ENCODE data around the gene XRCC6.
"Not testable (repeated sequence)": the region's sequence is repeated elsewhere in the genome, so short reads cannot be mapped to it uniquely, and the experiment has no call there.

XRCC6 gene

GRCh38 chr22:41600976-41601375 lies 20.1 kb upstream of the XRCC6 start:
- Histone ChIP-seq H3K36me3 (ENCODE audit: control insufficient read depth, low read depth, low read length) (peaks cover 20% of the 10 kb centered on the region), H3K9ac (ENCODE audit: low read length) (no peak overlapping the region)

GRCh38 chr22:41603873-41604332 lies 17.2 kb upstream of the XRCC6 start:
- H3K9ac ChIP-seq (ENCODE audit: low read length): no peak overlapping the region
- H3K36me3 ChIP-seq (ENCODE audit: control insufficient read depth, low read depth, low read length): peaks cover 24% of the 10 kb centered on the region

More at GRCh38 chr22:41600976-41601375, 20.1 kb upstream of the XRCC6 start:
- H3K4me1 ChIP-seq (ENCODE audit: control insufficient read depth, low read depth, low read length): no peaks in the 10 kb centered on the region
- H3K27me3 ChIP-seq (ENCODE audit: control insufficient read depth, insufficient read depth, low read length): no peaks in the 10 kb centered on the region
- no peak overlapping the region for H3K4me3 ChIP-seq (ENCODE audit: low read length)
- no peak overlapping the region for H3K27ac ChIP-seq (ENCODE audit: low read length)
- no peaks in the 10 kb centered on the region for H3K9me3 ChIP-seq (ENCODE audit: control insufficient read depth, low read depth, low read length)

GRCh38 chr22:41608386-41608785 lies 12.7 kb upstream of the XRCC6 start:
- Histone ChIP-seq H3K36me3 (ENCODE audit: control insufficient read depth, low read depth, low read length) (peaks cover 10% of the 10 kb centered on the region), H3K9me3 (ENCODE audit: control insufficient read depth, low read depth, low read length) (no peaks in the 10 kb centered on the region), H3K4me3 (ENCODE audit: low read length) (no peak overlapping the region), H3K9ac (ENCODE audit: low read length) (no peak overlapping the region), H3K4me1 (ENCODE audit: control insufficient read depth, low read depth, low read length) (no peaks in the 10 kb centered on the region), H3K27me3 (ENCODE audit: control insufficient read depth, insufficient read depth, low read length) (no peaks in the 10 kb centered on the region), H3K27ac (ENCODE audit: low read length) (no peak overlapping the region)

More at GRCh38 chr22:41603873-41604332, 17.2 kb upstream of the XRCC6 start:
- Histone ChIP-seq H3K27me3 (ENCODE audit: control insufficient read depth, insufficient read depth, low read length) (no peaks in the 10 kb centered on the region), H3K4me1 (ENCODE audit: control insufficient read depth, low read depth, low read length) (no peaks in the 10 kb centered on the region), H3K27ac (ENCODE audit: low read length) (no peak overlapping the region), H3K4me3 (ENCODE audit: low read length) (no peak overlapping the region), H3K9me3 (ENCODE audit: control insufficient read depth, low read depth, low read length) (no peaks in the 10 kb centered on the region)

- no peak overlapping the region for H3K9ac ChIP-seq (ENCODE audit: low read length)
- no peaks in the 10 kb centered on the region for H3K36me3 ChIP-seq (ENCODE audit: control insufficient read depth, low read depth, low read length)
- no peaks in the 10 kb centered on the region for H3K4me1 ChIP-seq (ENCODE audit: control insufficient read depth, low read depth, low read length)
- H3K27ac ChIP-seq (ENCODE audit: low read length): no peak overlapping the region
- H3K4me3 ChIP-seq (ENCODE audit: low read length): no peak overlapping the region
- no peaks in the 10 kb centered on the region for H3K27me3 ChIP-seq (ENCODE audit: control insufficient read depth, insufficient read depth, low read length)
- no peaks in the 10 kb centered on the region for H3K9me3 ChIP-seq (ENCODE audit: control insufficient read depth, low read depth, low read length)
Observed at GRCh38 chr22:41612603-41613306, 8.3 kb upstream of the XRCC6 start.

- Histone ChIP-seq H3K27ac (ENCODE audit: low read length) (no peak overlapping the region), H3K9ac (ENCODE audit: low read length) (no peak overlapping the region), H3K36me3 (ENCODE audit: control insufficient read depth, low read depth, low read length) (no peaks in the 10 kb centered on the region), H3K4me3 (ENCODE audit: low read length) (no peak overlapping the region), H3K27me3 (ENCODE audit: control insufficient read depth, insufficient read depth, low read length) (no peaks in the 10 kb centered on the region), H3K4me1 (ENCODE audit: control insufficient read depth, low read depth, low read length) (no peaks in the 10 kb centered on the region), H3K9me3 (ENCODE audit: control insufficient read depth, low read depth, low read length) (no peaks in the 10 kb centered on the region)
Observed at GRCh38 chr22:41613456-41613855, 7.6 kb upstream of the XRCC6 start.

GRCh38 chr22:41619979-41620588 lies 1.0 kb upstream of the XRCC6 start:
- peaks cover 9% of the 10 kb centered on the region for H3K4me1 ChIP-seq (ENCODE audit: control insufficient read depth, low read depth, low read length)
- no peaks in the 10 kb centered on the region for H3K27me3 ChIP-seq (ENCODE audit: control insufficient read depth, insufficient read depth, low read length)
- H3K4me3 ChIP-seq (ENCODE audit: low read length): peak overlapping the region; percentile 97
- H3K9ac ChIP-seq (ENCODE audit: low read length): peak overlapping the region; percentile 99
- no peaks in the 10 kb centered on the region for H3K9me3 ChIP-seq (ENCODE audit: control insufficient read depth, low read depth, low read length)
- H3K27ac ChIP-seq (ENCODE audit: low read length): peak overlapping the region; percentile 11
- peaks cover 20% of the 10 kb centered on the region for H3K36me3 ChIP-seq (ENCODE audit: control insufficient read depth, low read depth, low read length)

- Histone ChIP-seq H3K36me3 (ENCODE audit: control insufficient read depth, low read depth, low read length) (peaks cover 25% of the 10 kb centered on the region), H3K27me3 (ENCODE audit: control insufficient read depth, insufficient read depth, low read length) (no peaks in the 10 kb centered on the region), H3K4me3 (ENCODE audit: low read length) (peak within 1 kb of the TSS; percentile 97), H3K9me3 (ENCODE audit: control insufficient read depth, low read depth, low read length) (no peaks in the 10 kb centered on the region), H3K27ac (ENCODE audit: low read length) (peak within 1 kb of the TSS; percentile 92), H3K9ac (ENCODE audit: low read length) (peak within 1 kb of the TSS; percentile 99), H3K4me1 (ENCODE audit: control insufficient read depth, low read depth, low read length) (peaks cover 9% of the 10 kb centered on the region)
Observed at GRCh38 chr22:41620589-41621098, 451 bp upstream of the XRCC6 start, which contains the start of gene DESI1. DESI1 (minus strand) TSS chr22:41621043; CDS start chr22:41620839, 204 bp downstream.

- Histone ChIP-seq H3K4me3 (ENCODE audit: low read length) (peak overlapping the region; percentile 97), H3K27ac (ENCODE audit: low read length) (peak overlapping the region; percentile 92), H3K36me3 (ENCODE audit: control insufficient read depth, low read depth, low read length) (peaks cover 30% of the 10 kb centered on the region), H3K9me3 (ENCODE audit: control insufficient read depth, low read depth, low read length) (no peaks in the 10 kb centered on the region), H3K27me3 (ENCODE audit: control insufficient read depth, insufficient read depth, low read length) (no peaks in the 10 kb centered on the region), H3K9ac (ENCODE audit: low read length) (peak overlapping the region; percentile 99), H3K4me1 (ENCODE audit: control insufficient read depth, low read depth, low read length) (peaks cover 9% of the 10 kb centered on the region)
Observed at GRCh38 chr22:41621911-41622179, 750 bp downstream of the XRCC6 start.

GRCh38 chr22:41625577-41625976 lies 4.5 kb downstream of the XRCC6 start:
- peaks cover 55% of the 10 kb centered on the region for H3K36me3 ChIP-seq (ENCODE audit: control insufficient read depth, low read depth, low read length)
- no peaks in the 10 kb centered on the region for H3K27me3 ChIP-seq (ENCODE audit: control insufficient read depth, insufficient read depth, low read length)
- H3K4me3 ChIP-seq (ENCODE audit: low read length): no peak overlapping the region
- H3K4me1 ChIP-seq (ENCODE audit: control insufficient read depth, low read depth, low read length): peaks cover 4% of the 10 kb centered on the region
- H3K9me3 ChIP-seq (ENCODE audit: control insufficient read depth, low read depth, low read length): no peaks in the 10 kb centered on the region
- H3K9ac ChIP-seq (ENCODE audit: low read length): no peak overlapping the region
- no peak overlapping the region for H3K27ac ChIP-seq (ENCODE audit: low read length)

- not testable (repeated sequence) for H3K9ac ChIP-seq (ENCODE audit: low read length); H3K27me3 ChIP-seq (ENCODE audit: control insufficient read depth, insufficient read depth, low read length); H3K4me1 ChIP-seq (ENCODE audit: control insufficient read depth, low read depth, low read length); H3K27ac ChIP-seq (ENCODE audit: low read length); H3K9me3 ChIP-seq (ENCODE audit: control insufficient read depth, low read depth, low read length); H3K4me3 ChIP-seq (ENCODE audit: low read length)
- H3K36me3 ChIP-seq (ENCODE audit: control insufficient read depth, low read depth, low read length): peaks cover 60% of the 10 kb centered on the region
Observed at GRCh38 chr22:41631115-41631514, 10.0 kb downstream of the XRCC6 start.

- not testable (repeated sequence) for H3K4me1 ChIP-seq (ENCODE audit: control insufficient read depth, low read depth, low read length); H3K27me3 ChIP-seq (ENCODE audit: control insufficient read depth, insufficient read depth, low read length); H3K9me3 ChIP-seq (ENCODE audit: control insufficient read depth, low read depth, low read length); H3K9ac ChIP-seq (ENCODE audit: low read length); H3K4me3 ChIP-seq (ENCODE audit: low read length); H3K27ac ChIP-seq (ENCODE audit: low read length)
- peaks cover 62% of the 10 kb centered on the region for H3K36me3 ChIP-seq (ENCODE audit: control insufficient read depth, low read depth, low read length)
Observed at GRCh38 chr22:41631615-41632014, 10.5 kb downstream of the XRCC6 start.

GRCh38 chr22:41634610-41635009 lies 13.5 kb downstream of the XRCC6 start:
- not testable (repeated sequence) for H3K27ac ChIP-seq (ENCODE audit: low read length); H3K4me3 ChIP-seq (ENCODE audit: low read length); H3K9me3 ChIP-seq (ENCODE audit: control insufficient read depth, low read depth, low read length); H3K27me3 ChIP-seq (ENCODE audit: control insufficient read depth, insufficient read depth, low read length); H3K9ac ChIP-seq (ENCODE audit: low read length); H3K4me1 ChIP-seq (ENCODE audit: control insufficient read depth, low read depth, low read length)
- peaks cover 62% of the 10 kb centered on the region for H3K36me3 ChIP-seq (ENCODE audit: control insufficient read depth, low read depth, low read length)
